Measurements from ENCODE around the gene ORM2.

ORM2 gene

GRCh38 chr9:114286146-114286679 lies 43.5 kb upstream of the ORM2 start:
- no peak for DNase-seq (ENCODE audit: insufficient read length, low spot score)
- TF ChIP-seq POLR2A (IDR thresholded peaks at IDR 0.05; ENCODE audit: low read depth, low read length): no peak
- TF ChIP-seq TAF1 (IDR thresholded peaks at IDR 0.05; ENCODE audit: low read depth, low read length): no peak
- no peak for TF ChIP-seq PAX5 (IDR thresholded peaks at IDR 0.05; ENCODE audit: insufficient read depth, low read length, severe bottlenecking)
- no peak for TF ChIP-seq POU2F2 (IDR thresholded peaks at IDR 0.05; ENCODE audit: low read depth, low read length)
- TF ChIP-seq SPI1 (IDR thresholded peaks at IDR 0.05; ENCODE audit: low read depth, low read length): no peak
- TF ChIP-seq POLR2AphosphoS5 (IDR thresholded peaks at IDR 0.05; ENCODE audit: low read depth, low read length): no peak
- no peak for FAIRE-seq

DNA sequence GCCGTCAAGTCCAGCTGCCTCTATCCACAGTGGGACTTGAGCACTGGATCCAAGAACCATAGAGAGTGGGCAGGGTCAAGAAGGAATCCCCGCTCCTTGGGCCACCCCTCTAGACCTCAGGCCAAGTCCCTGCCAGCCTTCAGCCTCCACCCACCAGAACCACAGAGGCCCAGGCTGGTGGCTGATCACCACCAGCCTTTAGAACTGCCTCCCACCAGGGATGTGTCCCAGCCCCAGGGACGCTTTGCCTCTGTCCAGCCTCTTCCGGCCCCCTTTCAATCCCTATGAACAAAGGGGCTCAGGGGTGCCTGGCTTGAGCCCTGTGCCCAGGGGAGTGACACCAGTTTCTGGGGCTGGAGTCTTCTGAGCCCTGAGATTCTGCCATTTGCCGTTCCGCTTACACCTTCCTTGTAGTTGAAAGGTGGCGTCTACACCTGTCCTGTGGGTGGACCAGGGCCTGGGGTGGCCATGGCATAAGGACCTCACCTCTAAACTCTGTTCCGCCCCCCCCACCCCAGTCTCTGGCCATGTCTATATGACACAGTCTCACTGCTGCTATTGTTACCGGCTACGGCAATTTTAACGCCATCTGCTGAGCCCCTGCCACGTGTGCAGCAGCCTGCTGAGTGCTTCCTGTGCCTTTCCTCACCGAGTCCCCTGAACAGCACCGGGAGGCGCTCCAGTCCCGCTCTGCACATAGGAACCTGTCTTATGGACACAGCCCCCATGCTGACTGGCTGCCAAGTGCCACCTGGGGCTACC lies 42.5 kb upstream of the ORM2 start:
- DNase-seq (ENCODE audit: insufficient read length, low spot score): no peak
- FAIRE-seq: no peak
- TF ChIP-seq PAX5 (IDR thresholded peaks at IDR 0.05; ENCODE audit: insufficient read depth, low read length, severe bottlenecking): no peak
- TF ChIP-seq POLR2AphosphoS5 (IDR thresholded peaks at IDR 0.05; ENCODE audit: low read depth, low read length): no peak
- TF ChIP-seq POLR2A (IDR thresholded peaks at IDR 0.05; ENCODE audit: low read depth, low read length): no peak
- TF ChIP-seq POU2F2 (IDR thresholded peaks at IDR 0.05; ENCODE audit: low read depth, low read length): no peak
- no peak for TF ChIP-seq TAF1 (IDR thresholded peaks at IDR 0.05; ENCODE audit: low read depth, low read length)
- no peak for TF ChIP-seq SPI1 (IDR thresholded peaks at IDR 0.05; ENCODE audit: low read depth, low read length)

GRCh38 chr9:114287763-114288192 lies 41.9 kb upstream of the ORM2 start:
- TF ChIP-seq POLR2AphosphoS5 (IDR thresholded peaks at IDR 0.05; ENCODE audit: low read depth, low read length) (no peak), TAF1 (IDR thresholded peaks at IDR 0.05; ENCODE audit: low read depth, low read length) (no peak), POU2F2 (IDR thresholded peaks at IDR 0.05; ENCODE audit: low read depth, low read length) (no peak), POLR2A (IDR thresholded peaks at IDR 0.05; ENCODE audit: low read depth, low read length) (no peak)
- FAIRE-seq: no peak
- no peak for DNase-seq (ENCODE audit: insufficient read length, low spot score)

- no peak for TF ChIP-seq POLR2AphosphoS5 (IDR thresholded peaks at IDR 0.05; ENCODE audit: low read depth, low read length)
- no peak for TF ChIP-seq POLR2A (IDR thresholded peaks at IDR 0.05; ENCODE audit: low read depth, low read length)
- TF ChIP-seq POU2F2 (IDR thresholded peaks at IDR 0.05; ENCODE audit: low read depth, low read length): no peak
- TF ChIP-seq SPI1 (IDR thresholded peaks at IDR 0.05; ENCODE audit: low read depth, low read length): no peak
- no peak for TF ChIP-seq TAF1 (IDR thresholded peaks at IDR 0.05; ENCODE audit: low read depth, low read length)
- TF ChIP-seq PAX5 (IDR thresholded peaks at IDR 0.05; ENCODE audit: insufficient read depth, low read length, severe bottlenecking): no peak
- FAIRE-seq: no peak
- DNase-seq (ENCODE audit: insufficient read length, low spot score): no peak
Observed at GRCh38 chr9:114288193-114289091, 41.2 kb upstream of the ORM2 start.

- TF ChIP-seq SPI1 (IDR thresholded peaks at IDR 0.05; ENCODE audit: low read depth, low read length) (no peak), POLR2A (IDR thresholded peaks at IDR 0.05; ENCODE audit: low read depth, low read length) (no peak), PAX5 (IDR thresholded peaks at IDR 0.05; ENCODE audit: insufficient read depth, low read length, severe bottlenecking) (no peak), TAF1 (IDR thresholded peaks at IDR 0.05; ENCODE audit: low read depth, low read length) (no peak), POLR2AphosphoS5 (IDR thresholded peaks at IDR 0.05; ENCODE audit: low read depth, low read length) (no peak), POU2F2 (IDR thresholded peaks at IDR 0.05; ENCODE audit: low read depth, low read length) (no peak)
- DNase-seq (ENCODE audit: insufficient read length, low spot score) (no peak), FAIRE-seq (no peak)
Observed at GRCh38 chr9:114289106-114289505, 40.6 kb upstream of the ORM2 start.

GRCh38 chr9:114289571-114290481 lies 39.8 kb upstream of the ORM2 start:
- TF ChIP-seq SPI1 (IDR thresholded peaks at IDR 0.05; ENCODE audit: low read depth, low read length): no peak
- TF ChIP-seq POLR2A (IDR thresholded peaks at IDR 0.05; ENCODE audit: low read depth, low read length): no peak
- no peak for TF ChIP-seq TAF1 (IDR thresholded peaks at IDR 0.05; ENCODE audit: low read depth, low read length)
- TF ChIP-seq PAX5 (IDR thresholded peaks at IDR 0.05; ENCODE audit: insufficient read depth, low read length, severe bottlenecking): no peak
- no peak for TF ChIP-seq POLR2AphosphoS5 (IDR thresholded peaks at IDR 0.05; ENCODE audit: low read depth, low read length)
- no peak for TF ChIP-seq POU2F2 (IDR thresholded peaks at IDR 0.05; ENCODE audit: low read depth, low read length)
- DNase-seq (ENCODE audit: insufficient read length, low spot score) (no peak), FAIRE-seq (no peak)

DNA sequence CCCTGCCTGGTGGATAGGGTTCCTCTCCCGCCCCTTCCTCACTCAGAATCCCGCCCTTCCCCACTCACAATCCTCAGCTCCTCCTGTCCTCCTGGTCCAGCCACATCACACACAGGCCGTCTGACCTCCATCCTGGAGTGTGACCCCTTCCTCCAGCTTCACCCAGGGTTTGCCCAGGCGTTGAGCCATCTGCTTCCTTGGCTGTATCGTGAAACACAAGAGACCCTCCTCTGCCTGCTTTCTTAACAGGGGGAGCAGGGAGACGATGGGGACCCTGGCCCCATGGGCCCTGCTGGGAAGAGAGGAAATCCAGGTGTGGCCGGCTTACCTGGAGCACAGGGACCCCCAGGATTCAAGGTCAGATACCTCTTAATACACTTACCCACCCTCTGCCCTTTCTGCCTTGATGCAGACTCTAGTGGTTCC lies 39.1 kb upstream of the ORM2 start:
- DNase-seq (ENCODE audit: insufficient read length, low spot score) (no peak), FAIRE-seq (no peak)
- TF ChIP-seq POLR2A (IDR thresholded peaks at IDR 0.05; ENCODE audit: low read depth, low read length) (no peak), PAX5 (IDR thresholded peaks at IDR 0.05; ENCODE audit: insufficient read depth, low read length, severe bottlenecking) (no peak), POU2F2 (IDR thresholded peaks at IDR 0.05; ENCODE audit: low read depth, low read length) (no peak), TAF1 (IDR thresholded peaks at IDR 0.05; ENCODE audit: low read depth, low read length) (no peak), POLR2AphosphoS5 (IDR thresholded peaks at IDR 0.05; ENCODE audit: low read depth, low read length) (no peak), SPI1 (IDR thresholded peaks at IDR 0.05; ENCODE audit: low read depth, low read length) (no peak)

- DNase-seq (ENCODE audit: insufficient read length, low spot score) (peak; percentile 53), FAIRE-seq (peak; percentile 45)
- TF ChIP-seq PAX5 (IDR thresholded peaks at IDR 0.05; ENCODE audit: insufficient read depth, low read length, severe bottlenecking) (no peak), TAF1 (IDR thresholded peaks at IDR 0.05; ENCODE audit: low read depth, low read length) (no peak), POU2F2 (IDR thresholded peaks at IDR 0.05; ENCODE audit: low read depth, low read length) (no peak), SPI1 (IDR thresholded peaks at IDR 0.05; ENCODE audit: low read depth, low read length) (no peak), POLR2A (IDR thresholded peaks at IDR 0.05; ENCODE audit: low read depth, low read length) (no peak), POLR2AphosphoS5 (IDR thresholded peaks at IDR 0.05; ENCODE audit: low read depth, low read length) (no peak)
Observed at GRCh38 chr9:114291064-114291474, 38.6 kb upstream of the ORM2 start.

All from GM12891 (cell line).